Upper lobe of right lung (tissue), 1 donor: ENCODE data around the gene MED12L. TPM values are rescaled to one million over a fixed set of nuclear protein-coding genes. Genes with fewer than 3 reads are reported as not detected.

ENCODE experiments used
- ATAC-seq: fragments of 200-7000 bp; cut with Tn5 transposase; one replicate; pipeline ENCODE4 v1.9.1; 2020; ENCODE audit warnings: mild to moderate bottlenecking, moderate library complexity
- DNase-seq: peaks from one replicate; pipeline ENCODE4 v3.0.0-alpha.2; 2020
- H3K27ac ChIP-seq: fragments of 200-600 bp; one replicate; pipeline ENCODE4 v1.8.0; 2022
- H3K27me3 ChIP-seq: fragments of 200-600 bp; one replicate; pipeline ENCODE4 v1.8.0; 2022; ENCODE audit warnings: mild to moderate bottlenecking
- H3K36me3 ChIP-seq: fragments of 200-600 bp; one replicate; pipeline ENCODE4 v1.8.0; 2022
- H3K4me1 ChIP-seq: fragments of 200-600 bp; one replicate; pipeline ENCODE4 v1.8.0; 2022
- H3K4me3 ChIP-seq: fragments of 200-600 bp; one replicate; pipeline ENCODE4 v1.8.0; 2022; ENCODE audit warnings: mild to moderate bottlenecking
- H3K9me3 ChIP-seq: fragments of 200-600 bp; one replicate; pipeline ENCODE4 v1.8.0; 2022
- CTCF ChIP-seq: fragments of 200-600 bp; IDR thresholded peaks from one replicate; pipeline ENCODE4 v1.8.0; 2022; ENCODE audit warnings: antibody characterized with exemption
- intact Hi-C: fragments of 100-400 bp; cut with DNase I; formaldehyde crosslinking; loops from one replicate; pipeline ENCODE4 v1.11.0; 2022
- total RNA-seq: library from RNA; stranded (reverse); fragmentation: NEBNext Ultra II Directional; extraction: Animal tissue kit (Norgen Biotek cat#: 25700); gene quantifications from one replicate; pipeline ENCODE4 v1.2.1, GENCODE V29; 2021
- donor health status: DM: no; HTN: yes; CAD: no; lungs with severe emphysema.

MED12L gene
- total RNA-seq, 1 donor from 2014 or later: 0.69 TPM

DNA sequence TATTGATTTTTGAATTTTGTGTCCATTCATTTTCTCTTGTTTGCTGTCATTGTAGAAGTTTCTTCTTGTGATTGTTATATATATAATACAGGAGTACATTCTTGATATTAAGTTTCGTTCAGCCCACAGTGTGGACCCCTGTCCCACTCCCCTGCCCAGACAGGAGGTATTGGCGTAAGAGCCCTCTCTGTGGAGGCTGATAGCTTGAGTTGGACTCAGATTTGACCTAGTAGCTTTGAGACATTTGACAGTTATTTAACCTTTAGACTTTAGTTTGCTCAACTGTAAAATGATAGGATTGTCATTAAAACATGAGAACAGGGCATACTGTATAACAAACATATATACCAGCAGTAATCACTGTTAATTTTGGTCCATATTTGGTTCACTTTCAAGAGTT is 90.5 kb downstream of the MED12L start:
- intact Hi-C loops: no loop called here
- no peaks in the 10 kb centered on the region for H3K27me3 ChIP-seq
- H3K9me3 ChIP-seq: no peaks in the 10 kb centered on the region
- no peak for TF ChIP-seq CTCF
- ATAC-seq: no peak
- no peak for DNase-seq
- H3K4me1 ChIP-seq: no peaks in the 10 kb centered on the region
- H3K36me3 ChIP-seq: no peaks in the 10 kb centered on the region
- H3K4me3 ChIP-seq: no peak overlapping the region
- no peak overlapping the region for H3K27ac ChIP-seq

DNA sequence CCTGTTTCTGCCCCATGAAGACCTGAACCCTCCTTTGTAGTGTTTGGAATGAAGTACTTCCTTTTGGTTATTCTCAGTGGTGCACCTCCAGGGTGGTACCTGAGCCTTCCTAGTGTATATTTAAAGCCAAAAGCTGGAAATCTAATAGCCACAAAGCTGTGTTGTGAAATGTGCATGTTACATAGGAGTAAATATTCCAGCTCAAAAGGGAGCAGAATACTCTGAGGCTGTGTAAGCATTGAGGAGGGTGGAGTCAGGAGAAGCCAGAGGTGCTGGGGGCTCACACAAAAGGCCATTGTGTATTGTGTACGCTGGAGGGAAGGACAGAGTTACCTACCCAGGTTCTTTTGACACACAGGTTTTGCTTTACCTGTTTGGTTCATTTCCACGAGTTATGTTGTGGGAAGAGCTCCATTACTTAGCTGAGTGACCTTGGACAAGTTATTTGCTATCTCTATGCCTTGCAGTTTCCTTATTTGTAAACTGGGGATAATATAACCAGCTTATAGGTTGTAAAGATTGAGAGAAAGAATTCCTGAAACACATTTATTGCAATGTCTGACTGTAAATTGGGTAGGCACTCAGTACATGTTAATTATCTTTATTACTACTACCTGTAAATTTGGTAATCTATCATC is 92.9 kb downstream of the MED12L start:
- DNase-seq (no peak), ATAC-seq (no peak)
- no peak for TF ChIP-seq CTCF
- Histone ChIP-seq H3K4me3 (no peak overlapping the region), H3K4me1 (peaks cover 5% of the 10 kb centered on the region), H3K36me3 (no peaks in the 10 kb centered on the region), H3K27me3 (no peaks in the 10 kb centered on the region), H3K27ac (no peak overlapping the region), H3K9me3 (no peaks in the 10 kb centered on the region)
- intact Hi-C loops: no loop called here

GRCh38 chr3:151182349-151183079 is 97.0 kb downstream of the MED12L start:
- H3K4me1 ChIP-seq: peaks cover 5% of the 10 kb centered on the region
- H3K9me3 ChIP-seq: no peaks in the 10 kb centered on the region
- TF ChIP-seq CTCF: no peak
- ATAC-seq (no peak), DNase-seq (no peak)
- intact Hi-C loops: no loop called here
- no peak overlapping the region for H3K4me3 ChIP-seq
- H3K27ac ChIP-seq: no peak overlapping the region
- no peaks in the 10 kb centered on the region for H3K27me3 ChIP-seq
- H3K36me3 ChIP-seq: no peaks in the 10 kb centered on the region

DNA sequence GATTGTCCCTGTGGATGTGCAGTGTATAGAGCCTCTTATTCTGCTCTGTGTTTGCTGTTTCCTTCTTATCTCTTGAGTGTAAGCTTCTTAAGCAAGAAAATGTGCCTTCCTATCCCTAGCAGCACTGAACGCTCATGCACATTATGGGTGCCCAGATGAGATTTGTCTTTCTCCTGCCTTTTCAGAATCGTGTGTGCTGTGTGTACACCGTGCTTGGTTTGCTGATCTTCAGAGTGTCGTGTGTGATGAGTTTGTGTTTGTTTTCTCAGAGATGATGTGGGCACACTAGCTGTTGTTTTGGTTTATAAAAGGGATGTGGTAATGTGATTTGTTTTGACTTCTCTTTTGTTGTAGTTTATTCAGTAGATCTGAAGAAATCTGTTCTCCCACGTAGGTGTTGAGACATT is 97.8 kb downstream of the MED12L start:
- Histone ChIP-seq H3K36me3 (no peaks in the 10 kb centered on the region), H3K4me3 (no peak overlapping the region), H3K27me3 (no peaks in the 10 kb centered on the region), H3K4me1 (peaks cover 5% of the 10 kb centered on the region), H3K9me3 (no peaks in the 10 kb centered on the region), H3K27ac (no peak overlapping the region)
- DNase-seq: no peak
- TF ChIP-seq CTCF: no peak
- intact Hi-C loops: no loop called here
- ATAC-seq: peak; percentile 42

DNA sequence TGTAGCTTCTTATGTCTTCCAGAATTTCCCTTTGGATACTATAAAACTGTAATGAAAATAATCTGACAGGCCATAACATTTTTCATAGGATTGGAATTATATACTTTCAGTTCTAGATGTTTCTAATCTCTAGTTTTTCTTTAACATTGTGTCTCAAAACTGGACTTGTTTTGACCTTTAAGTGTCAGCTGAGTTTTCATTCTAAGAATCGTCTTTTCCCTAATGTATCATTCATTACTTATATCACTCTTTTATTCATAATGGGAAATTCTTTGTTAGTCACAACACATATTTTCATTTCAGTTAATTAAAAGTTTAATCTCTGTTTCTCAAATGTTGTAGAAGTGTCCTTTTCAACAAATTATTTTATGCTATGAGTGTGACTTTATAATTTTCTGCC is 105.6 kb downstream of the MED12L start:
- no peak overlapping the region for H3K4me3 ChIP-seq
- H3K27me3 ChIP-seq: no peaks in the 10 kb centered on the region
- intact Hi-C loops: no loop called here
- no peak for DNase-seq
- ATAC-seq: no peak
- H3K4me1 ChIP-seq: no peaks in the 10 kb centered on the region
- no peak overlapping the region for H3K27ac ChIP-seq
- H3K9me3 ChIP-seq: no peaks in the 10 kb centered on the region
- TF ChIP-seq CTCF: no peak
- no peaks in the 10 kb centered on the region for H3K36me3 ChIP-seq
